ENCODE measurements around the gene ROBO4.

ROBO4 gene

DNA sequence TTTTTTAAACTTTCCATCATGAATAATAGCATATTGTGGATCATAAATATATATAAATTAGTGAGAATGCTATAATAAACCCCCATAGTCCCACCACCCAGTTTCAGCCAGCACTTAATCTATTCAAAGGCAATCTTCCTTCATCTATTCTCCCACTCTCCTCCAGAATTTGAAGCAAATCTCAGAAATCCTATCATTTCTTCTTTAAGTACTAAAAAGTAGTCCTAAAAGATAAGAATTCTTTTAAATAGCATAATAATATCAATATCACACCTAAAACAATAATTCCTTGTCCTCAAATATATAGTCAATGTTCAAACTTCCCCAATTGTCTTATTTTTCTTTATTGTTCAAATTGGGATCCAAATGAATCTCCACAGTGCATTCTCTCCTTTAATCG, 57.0 kb downstream of the ROBO4 start:
- Histone ChIP-seq H3K27me3 (ENCODE audit: low read length) (no peaks in the 10 kb centered on the region), H3K9ac (ENCODE audit: low read length) (no peak overlapping the region)

DNA sequence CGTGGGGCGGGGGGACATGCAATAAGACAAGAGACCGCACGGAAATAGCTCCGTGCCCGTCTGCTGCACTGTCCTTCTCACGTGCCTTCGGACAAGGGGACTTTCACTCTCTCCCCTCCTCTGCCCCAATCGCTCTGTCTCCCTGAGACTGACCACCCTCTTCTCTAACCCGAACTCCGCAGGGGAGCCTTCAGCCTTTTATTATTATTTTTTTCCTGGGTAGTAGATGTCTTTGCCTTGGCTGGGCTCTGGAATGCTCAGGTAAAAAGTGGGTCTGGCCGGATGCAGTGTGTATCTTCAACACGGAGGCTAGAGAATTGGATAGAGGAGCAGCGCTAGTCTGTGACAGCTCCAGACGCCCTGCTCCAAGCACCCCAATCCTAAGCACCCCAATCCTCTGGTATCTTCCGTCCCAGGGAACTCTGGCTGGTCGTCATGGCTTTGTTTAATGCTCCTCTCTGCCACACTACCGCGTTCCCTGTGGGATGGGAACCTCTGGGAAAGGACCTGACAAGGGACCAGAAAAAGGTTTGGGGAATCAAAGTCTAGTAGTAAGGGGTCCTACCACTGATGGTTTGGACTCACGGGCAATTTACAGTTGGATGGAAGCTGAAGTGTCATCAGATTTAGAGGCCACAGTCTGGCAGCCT, 57.6 kb downstream of the ROBO4 start:
- no peaks in the 10 kb centered on the region for H3K9me2 ChIP-seq (replicated peaks; ENCODE audit: insufficient read depth, low read length)
- H3K4me3 ChIP-seq (ENCODE audit: insufficient read depth, low read length, poor library complexity, severe bottlenecking), result no peak overlapping the region
- no peaks in the 10 kb centered on the region for H3K27me3 ChIP-seq (ENCODE audit: low read length)
- TF ChIP-seq, protein P1, sequence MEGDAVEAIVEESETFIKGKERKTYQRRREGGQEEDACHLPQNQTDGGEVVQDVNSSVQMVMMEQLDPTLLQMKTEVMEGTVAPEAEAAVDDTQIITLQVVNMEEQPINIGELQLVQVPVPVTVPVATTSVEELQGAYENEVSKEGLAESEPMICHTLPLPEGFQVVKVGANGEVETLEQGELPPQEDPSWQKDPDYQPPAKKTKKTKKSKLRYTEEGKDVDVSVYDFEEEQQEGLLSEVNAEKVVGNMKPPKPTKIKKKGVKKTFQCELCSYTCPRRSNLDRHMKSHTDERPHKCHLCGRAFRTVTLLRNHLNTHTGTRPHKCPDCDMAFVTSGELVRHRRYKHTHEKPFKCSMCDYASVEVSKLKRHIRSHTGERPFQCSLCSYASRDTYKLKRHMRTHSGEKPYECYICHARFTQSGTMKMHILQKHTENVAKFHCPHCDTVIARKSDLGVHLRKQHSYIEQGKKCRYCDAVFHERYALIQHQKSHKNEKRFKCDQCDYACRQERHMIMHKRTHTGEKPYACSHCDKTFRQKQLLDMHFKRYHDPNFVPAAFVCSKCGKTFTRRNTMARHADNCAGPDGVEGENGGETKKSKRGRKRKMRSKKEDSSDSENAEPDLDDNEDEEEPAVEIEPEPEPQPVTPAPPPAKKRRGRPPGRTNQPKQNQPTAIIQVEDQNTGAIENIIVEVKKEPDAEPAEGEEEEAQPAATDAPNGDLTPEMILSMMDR (IDR thresholded peaks at IDR 0.05; ENCODE audit: insufficient read depth, low read length, poor library complexity, severe bottlenecking), result no peak
- no peak for TF ChIP-seq EZH2phosphoT487 (conservative IDR thresholded peaks at IDR 0.05; ENCODE audit: low read length)
- H2AFZ ChIP-seq (ENCODE audit: low read depth, low read length, severe bottlenecking), result no peak overlapping the region
- no peaks in the 10 kb centered on the region for H3F3A ChIP-seq (ENCODE audit: insufficient read depth)
- H3K4me2 ChIP-seq (ENCODE audit: low read depth, low read length, poor library complexity, severe bottlenecking), result no peak overlapping the region
- no peak overlapping the region for H3K27ac ChIP-seq (ENCODE audit: low read depth, low read length)
- no peaks in the 10 kb centered on the region for H3K9me3 ChIP-seq (ENCODE audit: insufficient read depth, low read length)
- H3K79me2 ChIP-seq (ENCODE audit: insufficient read depth, low read length), result no peaks in the 10 kb centered on the region
- no peaks in the 10 kb centered on the region for H4K20me1 ChIP-seq (ENCODE audit: low read depth, low read length)
- H3K36me3 ChIP-seq (ENCODE audit: low read length), result no peaks in the 10 kb centered on the region
- no peak overlapping the region for H3K9ac ChIP-seq (ENCODE audit: low read length)

More for the DNA sequence above, 57.0 kb downstream of the ROBO4 start:
- Histone ChIP-seq H3K4me3 (ENCODE audit: insufficient read depth, low read length, poor library complexity, severe bottlenecking) (no peak overlapping the region), H2AFZ (ENCODE audit: low read depth, low read length, severe bottlenecking) (no peak overlapping the region), H3K27ac (ENCODE audit: low read depth, low read length) (no peak overlapping the region), H4K20me1 (ENCODE audit: low read depth, low read length) (no peaks in the 10 kb centered on the region), H3K9me3 (ENCODE audit: insufficient read depth, low read length) (no peaks in the 10 kb centered on the region), H3K4me2 (ENCODE audit: low read depth, low read length, poor library complexity, severe bottlenecking) (no peak overlapping the region), H3K36me3 (ENCODE audit: low read length) (no peaks in the 10 kb centered on the region), H3K9me2 (replicated peaks; ENCODE audit: insufficient read depth, low read length) (no peaks in the 10 kb centered on the region), H3F3A (ENCODE audit: insufficient read depth) (no peaks in the 10 kb centered on the region), H3K79me2 (ENCODE audit: insufficient read depth, low read length) (no peaks in the 10 kb centered on the region)
- TF ChIP-seq EZH2phosphoT487 (conservative IDR thresholded peaks at IDR 0.05; ENCODE audit: low read length), result no peak
- TF ChIP-seq, protein P1 (IDR thresholded peaks at IDR 0.05; ENCODE audit: insufficient read depth, low read length, poor library complexity, severe bottlenecking), result no peak

DNA sequence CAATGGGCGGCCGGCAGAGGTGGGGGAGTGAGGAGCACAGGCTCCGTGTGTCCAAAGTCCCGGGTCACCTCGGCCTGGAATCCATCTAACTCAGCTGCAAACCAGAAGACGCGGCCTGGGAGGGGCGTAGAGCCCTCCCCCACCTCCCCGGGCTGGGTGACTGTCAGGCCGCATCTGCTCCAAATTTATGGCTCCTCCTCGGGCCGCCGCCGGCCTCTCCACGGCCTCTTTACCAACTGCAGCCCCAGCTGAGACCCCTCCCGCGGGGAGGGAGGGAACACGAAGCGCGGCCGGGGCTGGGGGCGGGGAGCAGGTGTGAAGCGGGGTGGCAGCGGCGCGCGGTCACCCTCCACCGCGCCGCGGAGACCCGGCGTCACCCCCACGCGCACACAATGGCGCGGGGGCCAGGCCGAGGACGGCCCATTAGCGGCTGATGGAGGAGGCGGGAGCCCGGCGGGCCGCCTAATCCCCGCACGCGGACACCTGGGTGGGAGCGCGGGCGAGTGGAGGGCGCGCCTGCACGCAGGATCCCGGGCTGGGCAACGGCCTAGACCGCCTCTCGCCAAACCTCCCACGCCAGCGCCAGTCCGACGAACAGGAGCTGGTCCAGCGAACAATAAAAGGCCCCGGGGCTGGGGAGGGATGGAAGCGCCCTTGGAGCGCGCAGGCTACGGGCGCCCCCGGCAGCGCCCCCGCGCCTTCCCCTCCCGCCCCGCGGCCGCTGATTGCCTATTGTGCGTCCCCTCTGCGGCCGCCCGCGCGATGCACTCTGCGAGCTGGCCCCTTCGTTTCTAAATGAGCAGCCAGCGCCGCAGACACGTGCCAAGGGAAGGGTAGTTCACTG, 58.3 kb downstream of the ROBO4 start:
- Histone ChIP-seq H3K4me3 (ENCODE audit: insufficient read depth, low read length, poor library complexity, severe bottlenecking) (no peak overlapping the region), H3K9me2 (replicated peaks; ENCODE audit: insufficient read depth, low read length) (no peaks in the 10 kb centered on the region), H3K27ac (ENCODE audit: low read depth, low read length) (no peak overlapping the region), H3K4me2 (ENCODE audit: low read depth, low read length, poor library complexity, severe bottlenecking) (no peak overlapping the region), H3K36me3 (ENCODE audit: low read length) (no peaks in the 10 kb centered on the region), H3K27me3 (ENCODE audit: low read length) (no peaks in the 10 kb centered on the region), H3K79me2 (ENCODE audit: insufficient read depth, low read length) (no peaks in the 10 kb centered on the region), H3F3A (ENCODE audit: insufficient read depth) (no peaks in the 10 kb centered on the region), H2AFZ (ENCODE audit: low read depth, low read length, severe bottlenecking) (no peak overlapping the region), H3K9me3 (ENCODE audit: insufficient read depth, low read length) (no peaks in the 10 kb centered on the region), H4K20me1 (ENCODE audit: low read depth, low read length) (no peaks in the 10 kb centered on the region), H3K9ac (ENCODE audit: low read length) (no peak overlapping the region)
- no peak for TF ChIP-seq EZH2phosphoT487 (conservative IDR thresholded peaks at IDR 0.05; ENCODE audit: low read length)
- TF ChIP-seq, protein P1 (IDR thresholded peaks at IDR 0.05; ENCODE audit: insufficient read depth, low read length, poor library complexity, severe bottlenecking), result no peak

Measured in SU-DHL-6 (cell line).